GM19099 (cell line): ENCODE measurements around the gene C4orf50.

ENCODE experiments used
- POLR2A ChIP-seq: IDR thresholded peaks from 3 replicates; pipeline ENCODE4 v1.6.1; 2011; ENCODE audit warnings: low read depth; ENCODE audit not compliant: insufficient read length; ENCODE audit errors: extremely low read depth

C4orf50 gene

GRCh38 chr4:6047130-6047673 lies 29.0 kb upstream of the C4orf50 start:
- no peak for TF ChIP-seq POLR2A

DNA sequence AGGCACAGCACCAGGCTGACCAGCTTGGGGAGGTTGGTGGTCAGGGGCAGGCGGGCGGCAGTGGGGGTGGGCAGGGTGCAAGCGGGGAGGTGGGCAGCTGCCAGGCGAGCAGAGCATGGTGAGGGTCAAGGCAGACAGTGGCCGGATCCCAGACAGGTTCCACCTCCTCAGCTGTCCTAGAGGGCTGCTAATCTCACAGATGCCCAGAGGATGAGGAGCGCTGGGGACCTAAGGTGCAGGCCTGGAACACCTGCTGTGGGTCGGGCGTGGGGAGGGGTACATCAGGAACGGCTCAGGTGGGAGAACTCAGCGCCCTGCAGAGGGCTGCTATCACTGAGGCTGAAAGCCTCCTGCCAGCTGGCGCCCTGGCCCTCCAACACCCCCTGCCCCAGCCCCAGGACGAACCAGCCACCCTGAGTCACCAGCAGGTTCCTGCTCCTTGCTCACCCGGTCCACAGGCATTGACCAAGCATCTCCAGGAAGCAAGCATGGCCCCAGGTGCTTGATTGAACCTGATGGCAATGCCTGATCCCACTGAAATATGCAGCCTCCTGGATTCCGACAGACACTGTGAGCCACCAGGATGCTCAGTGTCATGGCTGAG lies 28.4 kb upstream of the C4orf50 start:
- TF ChIP-seq POLR2A = no peak

DNA sequence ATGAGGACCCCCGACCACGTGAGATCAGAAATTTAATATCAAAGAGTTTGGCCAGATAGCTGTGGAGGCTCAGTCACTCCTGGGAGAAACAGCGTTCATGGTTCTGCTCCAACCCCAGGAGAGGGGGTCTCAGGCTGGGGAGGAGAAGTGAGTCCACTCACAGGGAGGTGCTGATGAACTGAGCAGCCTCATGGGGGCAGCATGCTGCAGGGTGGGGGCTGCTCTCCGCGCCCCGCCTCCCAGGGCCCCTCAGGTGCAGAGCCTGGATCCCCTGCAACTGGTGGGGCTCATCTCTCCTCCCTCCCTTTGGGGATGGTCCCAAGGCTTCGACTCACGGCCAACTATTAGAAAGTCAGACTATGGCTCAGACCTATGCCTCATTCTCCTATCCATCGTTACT lies 26.6 kb upstream of the C4orf50 start:
- TF ChIP-seq POLR2A = no peak

- TF ChIP-seq POLR2A = no peak
These were observed 26.0 kb upstream of the C4orf50 start for GRCh38 chr4:6044276-6044675.

GRCh38 chr4:6043843-6044242 lies 25.6 kb upstream of the C4orf50 start:
- no peak for TF ChIP-seq POLR2A

DNA sequence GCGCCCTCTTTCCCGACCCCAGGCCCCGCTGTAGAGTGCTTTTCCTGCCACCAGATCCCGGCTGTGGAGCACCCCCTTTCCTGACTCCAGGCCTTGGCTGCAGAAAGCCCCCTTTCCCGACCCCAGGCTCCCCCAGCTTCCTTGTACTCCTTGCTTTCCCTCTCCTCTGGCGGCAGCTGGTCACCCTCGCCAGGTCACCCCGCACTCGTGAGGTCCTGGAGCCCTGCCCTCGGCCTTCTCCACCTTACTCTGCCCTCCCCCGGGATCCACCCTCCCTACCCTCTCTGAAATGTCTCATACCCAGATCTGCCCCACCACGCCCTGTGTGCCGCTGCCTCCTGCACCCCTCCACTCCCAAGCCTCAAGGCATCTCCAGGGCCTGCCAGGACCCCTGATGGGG lies 25.0 kb upstream of the C4orf50 start:
- TF ChIP-seq POLR2A = no peak

DNA sequence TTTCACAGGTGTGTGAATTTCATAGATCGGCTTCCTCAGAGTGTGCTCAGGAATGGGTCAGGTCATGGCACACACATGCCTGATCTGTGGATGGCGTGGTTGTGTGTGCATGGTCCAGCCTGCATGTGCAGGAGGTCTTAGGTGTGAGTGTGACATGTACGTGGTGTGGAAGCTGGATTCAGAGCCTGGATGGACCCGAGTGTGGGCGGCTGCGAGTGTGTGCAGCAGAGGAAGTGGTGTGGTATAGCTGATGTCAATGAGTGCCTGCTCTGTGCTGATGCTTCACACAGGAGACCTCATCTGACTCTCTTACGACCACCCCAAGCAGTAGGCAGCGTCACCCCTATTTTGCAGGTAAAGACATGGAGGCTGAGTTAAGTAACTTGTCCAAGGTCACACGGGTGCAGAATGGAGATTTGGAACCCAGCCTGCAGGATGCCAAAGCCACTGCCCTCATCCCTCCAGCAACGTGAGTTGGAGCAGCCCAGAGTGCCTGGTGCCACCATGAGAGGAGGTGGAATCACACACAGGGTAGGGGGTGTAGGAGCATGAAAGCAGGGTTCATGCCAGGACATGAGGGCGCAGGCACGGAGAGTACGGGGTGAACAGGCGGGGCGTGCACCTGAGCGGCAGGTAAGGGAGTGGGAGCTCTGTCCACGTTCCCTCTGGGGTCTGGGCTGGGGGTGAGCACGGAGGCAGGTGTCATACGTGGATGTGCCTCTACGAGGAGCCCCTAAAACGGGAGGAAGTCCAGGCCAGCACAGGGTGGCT lies 24.2 kb upstream of the C4orf50 start:
- TF ChIP-seq POLR2A = no peak

GRCh38 chr4:6041800-6042199 lies 23.6 kb upstream of the C4orf50 start:
- no peak for TF ChIP-seq POLR2A

GRCh38 chr4:6038711-6039110 lies 20.5 kb upstream of the C4orf50 start:
- no peak for TF ChIP-seq POLR2A

- no peak for TF ChIP-seq POLR2A
These were observed 17.6 kb upstream of the C4orf50 start for GRCh38 chr4:6035786-6036185.

- no peak for TF ChIP-seq POLR2A
These were observed 15.2 kb upstream of the C4orf50 start for GRCh38 chr4:6033381-6033780.

DNA sequence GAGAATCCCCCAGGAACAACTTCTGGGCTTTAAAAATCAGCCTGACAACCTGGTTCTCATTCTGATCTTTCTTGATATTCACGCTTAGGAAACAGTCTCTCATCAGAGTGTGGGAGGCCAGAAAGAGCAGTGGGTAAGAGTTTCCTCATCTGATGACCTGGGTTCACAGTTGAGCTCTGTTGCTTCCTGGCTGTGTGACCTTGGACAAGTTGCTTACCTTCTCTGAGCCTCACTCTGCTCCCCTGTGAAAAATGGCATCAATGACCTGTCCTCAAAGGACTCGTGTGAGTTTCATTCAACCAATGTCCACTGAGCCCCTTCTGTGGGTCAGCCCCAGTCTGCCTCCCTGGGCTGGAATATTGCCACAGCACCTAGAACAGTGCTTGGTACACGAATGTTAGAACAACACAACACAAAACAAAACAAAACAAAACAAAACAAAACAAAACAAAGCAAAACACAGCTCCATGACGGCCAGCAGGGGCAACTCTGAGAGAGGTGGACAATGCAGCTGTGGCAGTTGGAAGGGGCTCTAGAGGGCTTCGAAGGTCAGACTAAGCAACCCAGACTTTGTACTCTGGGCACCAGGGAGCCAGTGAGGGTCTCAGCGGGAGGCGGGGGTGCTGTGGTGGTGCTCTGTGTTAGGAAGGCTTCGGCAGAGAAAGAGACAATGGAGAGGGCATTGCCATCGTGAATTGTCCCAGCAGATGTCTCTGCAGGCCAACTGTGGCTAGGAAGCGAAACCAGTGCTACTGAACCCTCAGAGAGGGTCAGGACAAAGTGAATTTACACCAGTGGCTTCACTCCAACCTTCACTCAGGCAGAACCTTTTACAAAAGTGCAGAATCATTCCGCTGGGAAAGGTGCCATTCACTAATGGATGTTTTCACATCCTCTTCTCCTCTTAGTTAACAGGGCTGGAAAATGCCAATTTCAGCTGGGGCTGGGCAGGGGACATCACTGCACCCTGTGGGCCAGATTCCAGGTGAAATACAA lies 14.3 kb upstream of the C4orf50 start:
- TF ChIP-seq POLR2A = no peak

- no peak for TF ChIP-seq POLR2A
These were observed 13.6 kb upstream of the C4orf50 start for GRCh38 chr4:6031846-6032245.

GRCh38 chr4:6030679-6031078 lies 12.4 kb upstream of the C4orf50 start:
- TF ChIP-seq POLR2A = no peak

- no peak for TF ChIP-seq POLR2A
These were observed 11.0 kb upstream of the C4orf50 start for GRCh38 chr4:6029254-6029653.
